Brain microvascular endothelial cell (primary cell): Measurements from ENCODE around the gene NACC1.
"Not testable (repeated sequence)": the region's sequence is repeated elsewhere in the genome, so short reads cannot be mapped to it uniquely, and the experiment has no call there.

Experiments
- DNase-seq: peaks from one replicate; pipeline ENCODE4 v3.0.0-alpha.2; 2020
- H3K27ac ChIP-seq: fragments of 250-450 bp; sonication (Bioruptor Pico); 2 replicates; pipeline ENCODE4 v1.5.1; 2020; ENCODE audit warnings: mild to moderate bottlenecking, moderate library complexity
- H3K27me3 ChIP-seq: fragments of 250-450 bp; sonication (Bioruptor Pico); replicated peaks from 2 replicates; pipeline ENCODE4 v1.5.1; 2020; ENCODE audit warnings: mild to moderate bottlenecking
- H3K36me3 ChIP-seq: fragments of 250-450 bp; sonication (Bioruptor Pico); replicated peaks from 2 replicates; pipeline ENCODE4 v1.5.1; 2020; ENCODE audit warnings: mild to moderate bottlenecking
- H3K4me3 ChIP-seq: 2 replicates; pipeline ENCODE4 v1.5.1; 2011; ENCODE audit warnings: low read depth, mild to moderate bottlenecking, control low read depth, low read length, moderate library complexity
- in situ Hi-C: cut with HindIII; loops from 2 replicates; pipeline ENCODE4 v1.10.0; 2017; ENCODE audit warnings: low sequenced_read_pairs, low pct_ligation_motif_present
- TF ChIP-seq, protein P1 (sequence below): IDR thresholded peaks from 2 replicates; pipeline ENCODE4 v1.5.1; 2011; ENCODE audit warnings: low read depth, mild to moderate bottlenecking, moderate library complexity, low read length, control low read depth, inconsistent platforms; ENCODE audit errors: missing control alignments

NACC1 gene

DNA sequence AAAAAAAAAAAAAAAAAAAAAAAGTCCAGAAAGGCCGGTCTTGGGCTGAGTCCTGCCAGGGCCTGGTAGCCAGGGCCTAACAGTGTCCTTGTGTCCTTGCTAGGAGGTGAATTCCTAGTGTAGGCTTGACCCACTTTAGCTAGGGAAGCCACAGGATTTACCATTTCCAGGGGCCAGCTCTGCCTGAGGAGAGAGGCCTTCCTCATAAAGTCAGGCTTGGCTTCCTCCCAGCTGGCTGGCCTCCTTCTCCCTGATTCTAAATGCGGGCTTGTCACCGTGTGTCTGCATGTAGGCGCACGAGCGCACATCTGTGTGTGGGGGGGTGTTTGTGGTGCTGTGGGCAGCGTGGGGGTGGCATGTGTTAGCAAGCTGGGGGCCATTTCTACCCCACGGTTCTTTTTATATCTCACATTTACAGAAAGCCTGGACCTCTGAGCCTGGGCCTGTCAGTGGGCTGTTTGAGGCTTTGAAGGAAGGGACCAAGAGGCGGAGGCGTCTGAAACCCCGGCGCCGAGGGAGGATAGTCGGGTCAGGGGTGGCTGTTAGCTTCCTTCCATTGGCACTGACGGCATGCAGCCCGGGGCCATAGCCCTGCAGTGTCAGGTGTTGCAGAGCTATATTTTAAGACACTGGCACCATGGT lies 63.8 kb downstream of the NACC1 start:
- peak; percentile 25 for DNase-seq
- Histone ChIP-seq H3K27me3 (no peaks in the 10 kb centered on the region), H3K27ac (no peak overlapping the region), H3K36me3 (no peaks in the 10 kb centered on the region), H3K4me3 (no peak overlapping the region)
- in situ Hi-C loops: no loop called here
- TF ChIP-seq, protein P1, sequence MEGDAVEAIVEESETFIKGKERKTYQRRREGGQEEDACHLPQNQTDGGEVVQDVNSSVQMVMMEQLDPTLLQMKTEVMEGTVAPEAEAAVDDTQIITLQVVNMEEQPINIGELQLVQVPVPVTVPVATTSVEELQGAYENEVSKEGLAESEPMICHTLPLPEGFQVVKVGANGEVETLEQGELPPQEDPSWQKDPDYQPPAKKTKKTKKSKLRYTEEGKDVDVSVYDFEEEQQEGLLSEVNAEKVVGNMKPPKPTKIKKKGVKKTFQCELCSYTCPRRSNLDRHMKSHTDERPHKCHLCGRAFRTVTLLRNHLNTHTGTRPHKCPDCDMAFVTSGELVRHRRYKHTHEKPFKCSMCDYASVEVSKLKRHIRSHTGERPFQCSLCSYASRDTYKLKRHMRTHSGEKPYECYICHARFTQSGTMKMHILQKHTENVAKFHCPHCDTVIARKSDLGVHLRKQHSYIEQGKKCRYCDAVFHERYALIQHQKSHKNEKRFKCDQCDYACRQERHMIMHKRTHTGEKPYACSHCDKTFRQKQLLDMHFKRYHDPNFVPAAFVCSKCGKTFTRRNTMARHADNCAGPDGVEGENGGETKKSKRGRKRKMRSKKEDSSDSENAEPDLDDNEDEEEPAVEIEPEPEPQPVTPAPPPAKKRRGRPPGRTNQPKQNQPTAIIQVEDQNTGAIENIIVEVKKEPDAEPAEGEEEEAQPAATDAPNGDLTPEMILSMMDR: no peak

- H3K27ac ChIP-seq, DNase-seq: not testable (repeated sequence)
Observed at GRCh38 chr19:13184926-13185325, 66.9 kb downstream of the NACC1 start.

DNA sequence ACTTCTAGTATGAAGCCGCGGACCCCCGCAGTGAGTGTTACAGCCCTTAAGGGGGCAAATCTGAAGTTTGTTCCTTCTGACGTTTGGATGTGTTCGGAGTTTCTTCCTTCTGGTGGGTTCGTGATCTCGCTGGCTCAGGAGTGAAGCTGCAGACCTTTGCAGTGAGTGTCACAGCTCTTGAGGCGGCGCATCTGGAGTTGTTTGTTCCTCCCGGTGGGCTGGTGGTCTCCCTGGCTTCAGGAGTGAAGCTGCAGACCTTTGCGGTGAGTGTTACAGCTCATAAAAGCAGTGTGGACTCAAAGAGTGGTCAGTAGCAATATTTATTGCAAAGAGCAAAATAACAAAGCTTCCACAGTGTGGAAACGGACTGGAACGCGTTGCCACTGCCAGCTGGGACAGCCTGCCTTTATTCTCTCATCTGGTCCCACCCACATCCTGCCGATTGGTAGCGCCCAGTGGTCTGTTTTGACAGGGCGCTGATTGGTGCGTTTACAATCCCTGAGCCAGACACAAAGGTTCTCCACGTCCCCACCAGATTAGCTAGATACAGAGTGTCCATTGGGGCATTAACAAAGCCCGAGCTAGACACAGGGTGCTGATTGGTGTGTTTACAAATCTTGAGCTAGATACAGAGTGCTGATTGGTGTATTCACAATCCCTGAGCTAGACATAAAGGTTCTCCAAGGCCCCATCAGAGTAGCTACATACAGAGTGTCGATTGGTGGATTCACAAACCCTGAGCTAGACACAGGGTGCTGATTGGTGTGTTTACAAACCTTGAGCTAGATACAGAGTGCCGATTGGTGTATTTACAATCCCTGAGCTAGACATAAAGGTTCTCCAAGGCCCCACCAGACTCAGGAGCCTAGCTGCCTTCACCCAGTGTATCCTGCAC lies 67.9 kb downstream of the NACC1 start:
- H3K4me3 ChIP-seq, H3K36me3 ChIP-seq, in situ Hi-C loops, H3K27me3 ChIP-seq, H3K27ac ChIP-seq, DNase-seq: not testable (repeated sequence)

More at GRCh38 chr19:13184926-13185325, 66.9 kb downstream of the NACC1 start:
- H3K4me3 ChIP-seq, H3K27me3 ChIP-seq, in situ Hi-C loops, H3K36me3 ChIP-seq: not testable (repeated sequence)

GRCh38 chr19:13186688-13187087 lies 68.6 kb downstream of the NACC1 start:
- H3K27me3 ChIP-seq, in situ Hi-C loops, H3K36me3 ChIP-seq, H3K27ac ChIP-seq, DNase-seq, H3K4me3 ChIP-seq: not testable (repeated sequence)

GRCh38 chr19:13187419-13187818 lies 69.4 kb downstream of the NACC1 start:
- Histone ChIP-seq H3K4me3 (no peak overlapping the region), H3K27me3 (no peaks in the 10 kb centered on the region), H3K27ac (no peak overlapping the region), H3K36me3 (no peaks in the 10 kb centered on the region)
- TF ChIP-seq, protein P1: no peak
- in situ Hi-C loops: no loop called here
- DNase-seq: no peak

- TF ChIP-seq, protein P1: no peak
- Histone ChIP-seq H3K27me3 (no peaks in the 10 kb centered on the region), H3K36me3 (no peaks in the 10 kb centered on the region), H3K4me3 (no peak overlapping the region), H3K27ac (no peak overlapping the region)
- in situ Hi-C loops: no loop called here
- no peak for DNase-seq
Observed at GRCh38 chr19:13189600-13189999, 71.5 kb downstream of the NACC1 start.
